PFSK-1 (cell line): ENCODE results near the gene OTUD5.

ENCODE experiments used
- FOXP2 ChIP-seq: optimal IDR thresholded peaks from 2 replicates; pipeline ENCODE3; 2011; ENCODE audit warnings: borderline replicate concordance, control low read depth, inconsistent platforms; ENCODE audit not compliant: insufficient read depth; ENCODE audit errors: extremely low read length, extremely low read depth
- POLR2AphosphoS5 ChIP-seq: IDR thresholded peaks from 2 replicates; pipeline ENCODE4 v1.6.1; 2012; ENCODE audit warnings: low read depth, mild to moderate bottlenecking, control low read depth, low read length, moderate library complexity
- REST ChIP-seq, 2 experiments: IDR thresholded peaks; 2 replicates each; pipeline versions ENCODE4 v1.6.1 to v1.8.0; 2011 to 2012; ENCODE audit warnings: low read depth in 2 of 2, low read length in 2 of 2, control low read depth in 1 of 2, inconsistent platforms in 1 of 2, mild to moderate bottlenecking in 1 of 2, moderate library complexity in 1 of 2; ENCODE audit not compliant: insufficient read depth in 1 of 2
- SIN3A ChIP-seq: IDR thresholded peaks from 2 replicates; pipeline ENCODE4 v1.6.1; 2012; ENCODE audit warnings: mild to moderate bottlenecking, low read length, moderate library complexity, borderline replicate concordance; ENCODE audit not compliant: insufficient read depth
- TAF1 ChIP-seq: IDR thresholded peaks from 2 replicates; pipeline ENCODE4 v1.6.1; 2012; ENCODE audit warnings: low read length, control low read depth, borderline replicate concordance; ENCODE audit not compliant: insufficient read depth

Gene OTUD5

GRCh38 chrX:49000636-49001035 lies 43.2 kb upstream of the OTUD5 start:
- TF ChIP-seq POLR2AphosphoS5 (no peak), REST (IDR thresholded peaks at IDR 0.05; ENCODE audit: insufficient read depth in 1 of 2, low read depth in 2 of 2, low read length in 2 of 2) (no peak), SIN3A (no peak), TAF1 (no peak), FOXP2 (no peak)

GRCh38 chrX:48999030-48999429 lies 41.6 kb upstream of the OTUD5 start:
- no peak for TF ChIP-seq FOXP2
- no peak for TF ChIP-seq POLR2AphosphoS5
- TF ChIP-seq TAF1: no peak
- TF ChIP-seq SIN3A: no peak
- TF ChIP-seq REST (IDR thresholded peaks at IDR 0.05; ENCODE audit: insufficient read depth in 1 of 2, low read depth in 2 of 2, low read length in 2 of 2): no peak

GRCh38 chrX:48998391-48998790 lies 41.0 kb upstream of the OTUD5 start:
- TF ChIP-seq TAF1 (no peak), FOXP2 (no peak), SIN3A (no peak)

- TF ChIP-seq SIN3A (no peak), REST (IDR thresholded peaks at IDR 0.05; ENCODE audit: insufficient read depth in 1 of 2, low read depth in 2 of 2, low read length in 2 of 2) (no peak), FOXP2 (no peak)
Measured at GRCh38 chrX:48997865-48998264, 40.5 kb upstream of the OTUD5 start.

GRCh38 chrX:48997455-48997854 lies 40.0 kb upstream of the OTUD5 start:
- TF ChIP-seq SIN3A (no peak), FOXP2 (no peak), POLR2AphosphoS5 (no peak), REST (IDR thresholded peaks at IDR 0.05; ENCODE audit: insufficient read depth in 1 of 2, low read depth in 2 of 2, low read length in 2 of 2) (no peak), TAF1 (no peak)

- TF ChIP-seq SIN3A: no peak
- TF ChIP-seq REST (IDR thresholded peaks at IDR 0.05; ENCODE audit: insufficient read depth in 1 of 2, low read depth in 2 of 2, low read length in 2 of 2): peak; percentile 91 to 96
- TF ChIP-seq TAF1: no peak
- no peak for TF ChIP-seq FOXP2
- TF ChIP-seq POLR2AphosphoS5: no peak
Measured at GRCh38 chrX:48996969-48997368, 39.6 kb upstream of the OTUD5 start.
